Naive thymus-derived CD4-positive, alpha-beta T cell (primary cell): ENCODE measurements around the gene SUGP2. TPM values are rescaled to one million over a fixed set of nuclear protein-coding genes. Genes with fewer than 3 reads are reported as not detected.

Source experiments
- ATAC-seq: fragments of 150-1000 bp; cut with Tn5 transposase; 2 replicates; pipeline ENCODE4 v1.10.0; 2021; ENCODE audit warnings: mild to moderate bottlenecking, moderate library complexity
- CTCF ChIA-PET: fragments of 350-600 bp; sonication (Branson Sonifier 250); formaldehyde crosslinking; loops from one replicate; lab custom pipeline; 2021; ENCODE audit warnings: antibody characterized with exemption; lab: Charles Lee
- POLR2A ChIA-PET: fragments of 350-600 bp; sonication (Branson Sonifier 250); formaldehyde crosslinking; loops from one replicate; lab custom pipeline; 2021; ENCODE audit warnings: antibody characterized with exemption, inconsistent platforms; lab: Charles Lee
- DNase-seq, 9 donors: peaks; one replicate each; pipeline versions ENCODE4 v3.0.0 to v3.0.0-alpha.2; 2020 to 2022; ENCODE audit warnings: mixed read lengths in 1 of 9
- H3K27ac ChIP-seq: one replicate; pipeline ENCODE4 v1.7.0; 2013; ENCODE audit warnings: mild to moderate bottlenecking, low read depth, low read length, moderate library complexity
- H3K27me3 ChIP-seq, 2 donors: one replicate each; pipeline ENCODE4 v1.7.0; 2013; ENCODE audit warnings: low read length in 2 of 2, mild to moderate bottlenecking in 2 of 2, moderate library complexity in 2 of 2; ENCODE audit not compliant: control insufficient read depth in 2 of 2, insufficient read depth in 2 of 2
- H3K36me3 ChIP-seq, 3 experiments: 1 replicate in 2 of 3; 2 replicates in 1 of 3; pipeline ENCODE4 v1.7.0; 2013; ENCODE audit warnings: low read length in 3 of 3, mild to moderate bottlenecking in 3 of 3, moderate library complexity in 1 of 3; ENCODE audit not compliant: insufficient read depth in 3 of 3, control insufficient read depth in 2 of 3
- H3K4me1 ChIP-seq, 2 donors: one replicate each; pipeline ENCODE4 v1.7.0; 2013; ENCODE audit warnings: low read length in 2 of 2, mild to moderate bottlenecking in 2 of 2, moderate library complexity in 1 of 2; ENCODE audit not compliant: control insufficient read depth in 2 of 2, insufficient read depth in 2 of 2
- H3K4me3 ChIP-seq: 2 replicates; pipeline ENCODE4 v1.7.0; 2013; ENCODE audit warnings: mild to moderate bottlenecking, low read length
- H3K9me3 ChIP-seq, 3 experiments: 1 replicate in 2 of 3; 2 replicates in 1 of 3; pipeline ENCODE4 v1.7.0; 2013; ENCODE audit warnings: low read length in 3 of 3; ENCODE audit not compliant: control insufficient read depth in 2 of 3
- H3K27ac Mint-ChIP-seq, 9 donors: one replicate each; pipeline ENCODE4 v1.8.0; 2020 to 2022; ENCODE audit warnings: mixed read lengths in 9 of 9, mild to moderate bottlenecking in 8 of 9, moderate library complexity in 5 of 9, inconsistent platforms in 2 of 9
- H3K27me3 Mint-ChIP-seq, 5 donors: one replicate each; pipeline ENCODE4 v1.8.0; 2021 to 2022; ENCODE audit warnings: mixed read lengths in 5 of 5, mild to moderate bottlenecking in 1 of 5
- H3K36me3 Mint-ChIP-seq, 5 donors: one replicate each; pipeline ENCODE4 v1.8.0; 2020 to 2022; ENCODE audit warnings: mixed read lengths in 5 of 5, mild to moderate bottlenecking in 3 of 5, inconsistent platforms in 1 of 5
- H3K4me1 Mint-ChIP-seq, 7 donors: one replicate each; pipeline ENCODE4 v1.8.0; 2020 to 2022; ENCODE audit warnings: mixed read lengths in 7 of 7, mild to moderate bottlenecking in 3 of 7, inconsistent platforms in 1 of 7
- H3K4me3 Mint-ChIP-seq, 10 donors: one replicate each; pipeline ENCODE4 v1.8.0; 2020 to 2022; ENCODE audit warnings: mild to moderate bottlenecking in 10 of 10, mixed read lengths in 10 of 10, moderate library complexity in 6 of 10, inconsistent platforms in 2 of 10
- H3K9me3 Mint-ChIP-seq, 11 donors: one replicate each; pipeline ENCODE4 v1.8.0; 2020 to 2022; ENCODE audit warnings: mixed read lengths in 11 of 11, mild to moderate bottlenecking in 4 of 11, inconsistent platforms in 1 of 11, moderate library complexity in 1 of 11
- intact Hi-C, 2 donors: fragments of 100-400 bp; cut with micrococcal nuclease; formaldehyde crosslinking; loops; one replicate each; pipeline ENCODE4 v1.15.1; 2023
- polyA plus RNA-seq, 2 donors: library from polyadenylated mRNA; unstranded; fragments of 300-500 nt; fragmentation: Illumina TruSeq; gene quantifications; one replicate each; pipeline ENCODE4 v1.2.3, GENCODE V29; 2021
- total RNA-seq, 6 experiments: library from RNA in 5 of 6; stranded (reverse) in 5 of 6; gene quantifications; 1 replicate in 5 of 6; 2 replicates in 1 of 6; pipeline ENCODE4 v1.2.3 and lab custom pipeline; 2021 to 2026

The SUGP2 gene
- total and polyA plus RNA-seq, 7 experiments from 2014 or later: 9.3 to 145 (median 125) TPM

DNA sequence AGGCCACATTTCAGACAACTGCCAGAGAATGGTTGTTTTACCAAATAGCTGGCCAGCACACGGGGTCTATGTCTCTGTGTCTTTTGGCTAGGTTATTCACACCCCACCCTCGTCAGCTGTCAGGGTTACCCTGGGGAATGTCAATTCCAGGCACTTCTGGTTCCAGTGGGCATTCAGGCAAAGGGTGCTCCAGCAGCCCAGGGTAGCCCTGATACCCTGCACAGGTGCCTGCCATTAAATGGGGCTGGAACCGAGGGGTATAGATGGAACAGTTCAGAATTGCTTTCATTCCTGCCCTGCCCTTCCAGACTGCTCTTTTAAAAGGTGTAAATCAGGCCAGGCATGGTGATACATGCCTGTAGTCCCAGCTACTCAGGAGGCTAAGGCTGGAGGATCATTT is 49.1 kb downstream of the SUGP2 start:
- intact Hi-C loops: no loop called here
- POLR2A ChIA-PET: no interaction called here
- no peaks in the 10 kb centered on the region for H3K4me1 ChIP-seq
- Mint-ChIP-seq H3K36me3 (no peaks in the 10 kb centered on the region), H3K9me3 (peaks cover 0 to 4% (median 0%) of the 10 kb centered on the region in 11 donors), H3K4me1 (peaks cover 0 to 4% (median 0%) of the 10 kb centered on the region in 7 donors), H3K27ac (peak overlapping the region in 1 of 9 donors; percentile 36), H3K27me3 (peaks cover 0 to 33% (median 4%) of the 10 kb centered on the region in 5 donors), H3K4me3 (no peak overlapping the region)
- no peaks in the 10 kb centered on the region for H3K9me3 ChIP-seq
- CTCF ChIA-PET: interaction anchor here (0.6 kb wide), 1 partner anchor 545 kb away, joined by 3 read pairs; no protein-coding TSS in a partner anchor
- no peak for ATAC-seq
- no peaks in the 10 kb centered on the region for H3K27me3 ChIP-seq
- H3K4me3 ChIP-seq: no peak overlapping the region
- DNase-seq: no peak
- H3K36me3 ChIP-seq: no peaks in the 10 kb centered on the region
- no peak overlapping the region for H3K27ac ChIP-seq

GRCh38 chr19:18982669-18983068 is 50.6 kb downstream of the SUGP2 start:
- Mint-ChIP-seq H3K36me3 (no peaks in the 10 kb centered on the region), H3K27me3 (peaks cover 4 to 33% (median 5%) of the 10 kb centered on the region in 5 donors), H3K4me1 (peaks cover 0 to 4% (median 0%) of the 10 kb centered on the region in 7 donors), H3K27ac (no peak overlapping the region), H3K9me3 (peaks cover 0 to 4% (median 0%) of the 10 kb centered on the region in 11 donors), H3K4me3 (no peak overlapping the region)
- Histone ChIP-seq H3K27ac (no peak overlapping the region), H3K4me3 (no peak overlapping the region), H3K9me3 (no peaks in the 10 kb centered on the region), H3K36me3 (no peaks in the 10 kb centered on the region), H3K4me1 (no peaks in the 10 kb centered on the region), H3K27me3 (no peaks in the 10 kb centered on the region)
- intact Hi-C loops: no loop called here
- no peak for DNase-seq
- ChIA-PET CTCF (interaction anchor here (1.6 kb wide), 1 partner anchor 12 kb away, joined by 3 read pairs; no protein-coding TSS in a partner anchor), POLR2A (no interaction called here)
- no peak for ATAC-seq

GRCh38 chr19:18980432-18981020 is 52.8 kb downstream of the SUGP2 start:
- Histone ChIP-seq H3K4me1 (no peaks in the 10 kb centered on the region), H3K27me3 (no peaks in the 10 kb centered on the region), H3K4me3 (no peak overlapping the region), H3K9me3 (no peaks in the 10 kb centered on the region), H3K27ac (no peak overlapping the region), H3K36me3 (no peaks in the 10 kb centered on the region)
- H3K4me1 Mint-ChIP-seq: peaks cover 0 to 3% (median 0%) of the 10 kb centered on the region in 7 donors
- ATAC-seq (no peak), DNase-seq (no peak)
- CTCF ChIA-PET: no interaction called here
- H3K4me3 Mint-ChIP-seq: no peak overlapping the region
- H3K9me3 Mint-ChIP-seq: peaks cover 0 to 4% (median 0%) of the 10 kb centered on the region in 11 donors
- H3K36me3 Mint-ChIP-seq: no peaks in the 10 kb centered on the region
- POLR2A ChIA-PET: no interaction called here
- no peak overlapping the region for H3K27ac Mint-ChIP-seq
- intact Hi-C loops: no loop called here
- H3K27me3 Mint-ChIP-seq: peaks cover 4 to 18% (median 5%) of the 10 kb centered on the region in 5 donors

GRCh38 chr19:18978616-18979015 is 54.7 kb downstream of the SUGP2 start:
- Histone ChIP-seq H3K4me3 (no peak overlapping the region), H3K4me1 (no peaks in the 10 kb centered on the region), H3K9me3 (no peaks in the 10 kb centered on the region), H3K27ac (no peak overlapping the region), H3K36me3 (no peaks in the 10 kb centered on the region), H3K27me3 (no peaks in the 10 kb centered on the region)
- intact Hi-C loops: no loop called here
- no peaks in the 10 kb centered on the region for H3K4me1 Mint-ChIP-seq
- ATAC-seq: no peak
- no peak overlapping the region for H3K4me3 Mint-ChIP-seq
- no peaks in the 10 kb centered on the region for H3K36me3 Mint-ChIP-seq
- peaks cover 2 to 8% (median 5%) of the 10 kb centered on the region in 5 donors for H3K27me3 Mint-ChIP-seq
- DNase-seq: no peak
- CTCF ChIA-PET: no interaction called here
- H3K9me3 Mint-ChIP-seq: peaks cover 0 to 4% (median 0%) of the 10 kb centered on the region in 11 donors
- no peak overlapping the region for H3K27ac Mint-ChIP-seq
- POLR2A ChIA-PET: no interaction called here

- Histone ChIP-seq H3K27ac (no peak overlapping the region), H3K4me1 (no peaks in the 10 kb centered on the region), H3K27me3 (no peaks in the 10 kb centered on the region), H3K9me3 (no peaks in the 10 kb centered on the region), H3K36me3 (no peaks in the 10 kb centered on the region), H3K4me3 (no peak overlapping the region)
- ChIA-PET CTCF (no interaction called here), POLR2A (no interaction called here)
- no peak for ATAC-seq
- Mint-ChIP-seq H3K9me3 (no peaks in the 10 kb centered on the region), H3K27ac (no peak overlapping the region), H3K27me3 (peaks cover 0 to 12% (median 0%) of the 10 kb centered on the region in 5 donors), H3K36me3 (no peaks in the 10 kb centered on the region), H3K4me1 (peaks cover 0 to 9% (median 0%) of the 10 kb centered on the region in 7 donors), H3K4me3 (no peak overlapping the region)
- DNase-seq: no peak
- intact Hi-C loops: no loop called here
Measured at GRCh38 chr19:18975869-18976268, 57.4 kb downstream of the SUGP2 start.

DNA sequence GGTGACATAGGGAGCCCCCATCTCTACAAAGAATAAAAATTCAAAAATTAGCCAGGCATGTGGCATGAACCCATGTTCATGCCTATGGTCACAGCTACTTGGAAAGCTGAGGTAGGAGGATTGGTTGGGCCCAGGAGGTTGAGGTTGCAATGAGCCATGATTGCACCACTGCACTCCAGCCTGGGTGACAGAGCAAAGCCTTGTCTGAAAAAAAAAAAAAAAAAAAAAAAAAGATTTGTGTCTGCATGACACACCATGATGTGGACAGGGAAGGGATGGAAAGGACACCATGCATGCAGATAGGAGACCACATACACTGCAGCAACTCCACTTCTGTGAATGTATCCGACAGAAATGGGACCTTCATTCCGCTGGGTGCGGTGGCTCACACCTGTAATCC is 58.3 kb downstream of the SUGP2 start:
- Histone ChIP-seq H3K27me3 (no peaks in the 10 kb centered on the region), H3K4me3 (no peak overlapping the region), H3K4me1 (no peaks in the 10 kb centered on the region), H3K9me3 (no peaks in the 10 kb centered on the region), H3K27ac (no peak overlapping the region), H3K36me3 (no peaks in the 10 kb centered on the region)
- Mint-ChIP-seq H3K4me3 (no peak overlapping the region), H3K27me3 (peaks cover 0 to 15% (median 2%) of the 10 kb centered on the region in 5 donors), H3K27ac (no peak overlapping the region), H3K36me3 (no peaks in the 10 kb centered on the region), H3K9me3 (no peaks in the 10 kb centered on the region), H3K4me1 (peaks cover 0 to 9% (median 0%) of the 10 kb centered on the region in 7 donors)
- no peak for DNase-seq
- peak; percentile 56 for ATAC-seq
- intact Hi-C loops: no loop called here
- CTCF ChIA-PET: no interaction called here
- POLR2A ChIA-PET: no interaction called here

DNA sequence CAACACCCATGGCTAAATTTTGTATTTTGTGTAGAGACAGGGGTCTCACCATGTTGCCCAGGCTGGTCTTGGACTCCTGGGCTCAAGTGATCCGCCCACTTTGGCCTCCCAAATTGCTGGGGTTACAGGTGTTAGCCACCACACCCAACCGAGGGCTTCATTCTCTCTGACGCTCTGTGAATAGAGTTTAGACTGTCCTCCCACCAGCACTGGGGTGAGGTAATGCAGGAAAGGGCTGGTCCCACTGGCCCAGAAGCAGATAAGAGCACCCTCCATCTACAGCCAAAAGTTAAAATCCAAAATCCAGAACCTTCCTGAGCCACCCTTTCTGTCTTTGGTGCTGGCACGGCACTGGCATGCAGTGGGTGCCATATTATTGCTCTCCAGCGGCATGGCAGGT is 60.5 kb downstream of the SUGP2 start:
- Histone ChIP-seq H3K27me3 (no peaks in the 10 kb centered on the region), H3K9me3 (no peaks in the 10 kb centered on the region), H3K4me3 (no peak overlapping the region), H3K27ac (no peak overlapping the region), H3K36me3 (no peaks in the 10 kb centered on the region), H3K4me1 (no peaks in the 10 kb centered on the region)
- no peak overlapping the region for H3K4me3 Mint-ChIP-seq
- CTCF ChIA-PET: no interaction called here
- POLR2A ChIA-PET: no interaction called here
- intact Hi-C loops: no loop called here
- peaks cover 0 to 11% (median 0%) of the 10 kb centered on the region in 5 donors for H3K27me3 Mint-ChIP-seq
- peaks cover 0 to 3% (median 0%) of the 10 kb centered on the region in 11 donors for H3K9me3 Mint-ChIP-seq
- no peaks in the 10 kb centered on the region for H3K36me3 Mint-ChIP-seq
- peaks cover 0 to 9% (median 0%) of the 10 kb centered on the region in 7 donors for H3K4me1 Mint-ChIP-seq
- DNase-seq (no peak), ATAC-seq (no peak)
- H3K27ac Mint-ChIP-seq: no peak overlapping the region
